Hematopoietic multipotent progenitor cell treated with erythropoietin and hydrocortisone succinate and interleukin-3 and kit ligand, for 8 days (in vitro differentiated cells): ENCODE results near the gene TMEM38B.

Experiments used
- DNase-seq: peaks from one replicate; pipeline ENCODE4 v3.0.0-alpha.2; 2015

The TMEM38B gene

DNA sequence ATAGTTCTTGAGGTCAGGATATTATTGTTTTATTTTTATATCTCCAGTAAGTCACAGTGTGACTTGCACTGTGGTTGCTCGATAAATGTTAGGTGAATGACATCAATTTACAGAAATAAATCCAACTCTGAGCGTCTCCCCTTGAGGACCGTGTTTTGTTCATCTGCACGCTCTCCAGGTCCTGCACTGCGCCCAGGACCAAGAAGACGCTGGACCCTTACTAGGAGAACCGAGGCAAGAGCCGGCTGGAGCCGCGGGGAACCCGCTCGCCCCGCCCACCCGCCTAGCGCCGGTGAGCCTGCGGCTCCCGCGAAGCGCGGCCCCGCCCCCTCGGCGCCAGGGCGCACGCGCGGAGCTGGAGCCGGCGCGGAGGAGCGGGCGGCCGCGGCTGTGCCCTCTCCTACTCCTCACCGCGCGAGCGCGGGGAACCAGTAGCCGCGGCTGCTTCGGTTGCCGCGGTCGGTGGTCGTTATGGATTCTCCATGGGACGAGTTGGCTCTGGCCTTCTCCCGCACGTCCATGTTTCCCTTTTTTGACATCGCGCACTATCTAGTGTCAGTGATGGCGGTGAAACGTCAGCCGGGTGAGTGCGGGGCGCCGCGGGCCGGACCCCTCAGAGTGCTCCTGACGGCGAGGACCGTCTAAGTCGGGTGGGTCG is at the start of gene TMEM38B:
Gene TMEM38B (plus strand): TSS at position 352 of the 658 bp plus-strand sequence. CDS start 120 bp downstream, at position 472.
- peak; percentile 77 for DNase-seq

DNA sequence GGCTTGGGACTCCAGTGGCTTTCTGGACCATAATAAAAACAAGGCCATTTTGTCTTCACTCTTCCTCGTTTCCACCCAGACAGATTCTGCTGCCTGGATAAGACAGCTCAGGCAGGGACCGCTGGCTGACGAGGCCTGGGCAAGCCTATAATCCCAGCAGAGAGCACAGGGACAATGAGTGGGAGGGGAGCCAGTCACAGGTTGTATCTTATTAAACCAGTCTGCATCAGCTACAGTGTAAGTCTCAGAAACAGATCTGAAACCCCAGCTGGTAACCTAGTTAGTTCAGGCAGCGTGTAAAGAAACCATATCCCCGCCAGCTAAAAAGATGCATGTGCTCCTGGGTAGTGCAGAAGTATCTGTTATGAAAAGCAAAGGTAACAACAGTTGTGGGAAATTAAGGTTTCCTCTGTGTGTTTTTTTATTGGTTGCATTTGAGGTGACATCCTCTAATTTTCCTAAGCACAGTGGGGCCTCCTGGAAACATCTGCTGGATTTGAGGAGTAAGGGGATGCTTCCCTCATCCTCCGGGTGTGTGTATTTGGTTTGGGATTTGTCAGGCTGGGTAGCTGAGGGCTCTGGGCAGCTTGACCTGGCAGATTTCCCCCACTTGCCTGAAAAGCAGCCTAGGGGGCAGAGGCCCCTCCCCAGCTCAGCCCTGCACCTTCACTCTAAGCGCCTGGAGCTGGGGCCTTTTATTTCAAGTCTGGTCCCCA is 47.3 kb upstream of the TMEM38B start:
- DNase-seq: no peak

DNA sequence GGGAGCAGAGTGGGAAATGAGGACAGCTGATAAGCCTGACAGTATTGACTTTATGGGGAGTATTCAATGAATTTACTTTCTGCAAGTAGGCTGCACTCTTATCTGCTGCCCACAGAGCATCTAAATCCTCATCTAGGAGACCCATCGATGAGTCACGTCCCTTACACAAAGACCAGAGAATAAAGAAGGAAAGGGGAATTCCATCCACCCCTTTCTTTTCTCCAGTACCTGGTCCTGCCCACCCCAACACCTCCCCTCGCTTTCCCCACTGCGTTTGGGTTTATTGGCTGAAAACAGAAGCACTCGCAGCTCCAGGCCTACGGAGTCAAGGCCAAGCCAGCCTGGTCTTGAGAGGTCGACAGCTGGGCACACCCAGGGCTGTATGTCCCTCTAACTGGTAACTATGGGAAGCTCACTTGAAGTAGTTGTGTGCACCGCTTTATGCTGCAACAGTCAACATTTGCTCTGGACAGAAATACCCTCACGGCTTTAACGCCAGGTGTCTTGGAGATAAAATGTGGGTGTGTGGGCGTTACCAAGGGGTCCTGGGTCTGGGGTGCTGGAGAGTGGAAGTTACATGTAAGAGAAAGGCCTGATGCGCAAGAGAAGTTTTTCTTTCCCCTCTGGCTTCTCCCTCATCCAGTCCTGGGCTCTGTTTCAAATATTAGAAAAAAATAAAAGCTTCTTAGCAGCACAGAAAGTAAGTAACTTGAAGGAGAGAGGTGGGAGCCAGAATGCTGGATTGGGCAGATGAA is 46.6 kb upstream of the TMEM38B start:
- DNase-seq: peak; percentile 37

DNA sequence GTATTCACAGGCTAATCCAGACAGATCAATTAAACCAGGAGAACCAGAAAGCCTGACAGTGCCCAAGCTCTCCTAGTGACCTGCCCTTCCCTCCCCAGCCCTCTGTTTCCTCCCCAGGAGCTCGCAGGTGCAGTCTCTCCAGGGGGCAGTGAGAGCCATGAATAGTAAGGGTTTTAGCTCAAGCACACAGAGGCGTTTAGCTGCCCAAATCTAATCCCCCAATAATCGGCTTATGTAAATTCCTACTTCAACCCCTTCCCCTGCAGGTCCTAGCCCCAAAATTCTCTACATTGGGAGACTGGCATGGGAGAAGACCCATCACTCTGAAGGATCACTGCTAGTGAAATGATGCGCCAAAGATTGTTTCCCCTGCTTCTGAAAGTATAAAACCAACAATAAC is 42.5 kb upstream of the TMEM38B start:
- DNase-seq: no peak

DNA sequence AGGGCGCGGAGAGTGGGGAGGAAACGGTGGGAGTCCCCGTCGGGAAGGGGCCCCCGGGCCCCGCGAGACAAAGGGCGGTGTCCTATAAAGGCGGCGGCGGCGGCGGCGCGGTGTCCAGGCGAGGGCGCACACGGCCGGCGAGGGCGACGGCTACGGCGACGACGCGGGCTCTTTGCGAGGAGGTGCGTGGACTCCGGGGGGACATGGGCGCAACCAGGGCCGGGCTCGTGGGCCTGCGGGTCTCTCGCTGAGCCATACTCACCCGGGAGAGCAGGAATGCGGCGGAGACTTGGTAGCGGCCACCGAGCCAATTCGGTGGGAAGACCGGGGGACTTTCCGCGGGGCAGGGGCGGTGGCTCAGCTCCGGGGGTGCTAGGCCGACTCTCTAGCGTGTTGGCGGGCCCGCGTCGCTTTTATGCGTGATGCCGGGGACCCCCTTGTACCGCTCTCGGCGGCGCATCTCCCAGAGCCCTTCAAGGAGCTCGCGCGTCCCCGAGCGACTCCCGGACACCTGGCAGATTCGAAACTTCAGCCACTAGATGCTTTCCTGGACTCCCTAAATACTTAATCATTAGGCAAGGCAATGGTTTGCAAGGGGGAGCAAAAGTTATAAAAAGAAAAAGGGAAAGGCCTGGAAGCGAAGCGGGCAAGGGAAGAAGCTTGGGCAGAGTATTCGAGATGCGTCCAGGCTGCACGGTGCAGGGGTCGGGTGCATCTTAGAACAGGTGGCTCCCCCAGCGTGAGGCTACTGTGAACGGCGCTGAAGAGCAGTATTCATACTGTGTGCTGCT is 38.0 kb upstream of the TMEM38B start:
- DNase-seq: no peak

- DNase-seq: no peak
Observed at GRCh38 chr9:105658351-105658750, 36.0 kb upstream of the TMEM38B start.

DNA sequence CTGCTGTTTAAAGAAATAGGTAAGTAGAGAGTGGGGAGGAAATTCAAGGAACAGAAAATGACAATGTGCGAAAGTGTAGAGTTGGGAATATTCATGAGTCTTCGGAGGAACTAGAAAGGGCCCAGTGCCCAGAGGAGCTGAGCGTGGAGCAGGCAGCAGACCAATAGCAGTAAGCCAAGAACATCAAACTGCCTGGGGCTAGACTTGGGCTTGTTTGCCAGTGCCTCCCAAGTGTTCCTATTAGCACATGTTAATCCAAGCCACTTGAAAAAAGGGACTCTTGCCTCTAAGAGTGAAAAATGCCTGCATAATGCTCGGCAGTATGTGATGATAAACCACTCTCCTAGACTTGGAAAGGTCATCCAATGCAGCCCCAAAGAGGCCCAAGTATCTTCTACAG is 33.3 kb upstream of the TMEM38B start:
- DNase-seq: no peak

- DNase-seq: no peak
Observed at GRCh38 chr9:105662184-105663104, 31.9 kb upstream of the TMEM38B start, which contains the start of gene TAL2. TSS of gene TAL2 (plus strand) at chr9:105662457. CDS start at chr9:105662497, 40 bp downstream.

DNA sequence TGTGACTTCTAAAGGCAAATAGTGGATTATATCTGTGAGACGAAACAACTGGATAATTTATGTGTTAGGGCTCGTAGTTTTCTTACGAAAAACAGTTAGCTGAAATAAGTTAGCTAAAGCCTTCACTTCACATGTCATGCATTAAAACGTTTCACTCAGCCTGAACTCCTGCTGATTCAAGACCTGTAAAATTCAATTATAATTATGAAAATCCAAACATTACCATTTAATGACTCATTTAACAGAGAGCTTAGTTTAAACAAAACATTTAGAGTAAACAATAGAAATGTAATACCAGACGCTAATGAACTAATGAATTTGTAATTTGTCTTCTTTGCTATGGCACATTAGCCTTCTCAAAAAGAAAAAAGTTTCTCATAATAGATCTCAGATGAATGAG is 30.4 kb upstream of the TMEM38B start:
- DNase-seq: no peak

GRCh38 chr9:105667867-105668266 is 26.5 kb upstream of the TMEM38B start:
- no peak for DNase-seq

GRCh38 chr9:105670315-105670714 is 24.0 kb upstream of the TMEM38B start:
- DNase-seq: no peak

DNA sequence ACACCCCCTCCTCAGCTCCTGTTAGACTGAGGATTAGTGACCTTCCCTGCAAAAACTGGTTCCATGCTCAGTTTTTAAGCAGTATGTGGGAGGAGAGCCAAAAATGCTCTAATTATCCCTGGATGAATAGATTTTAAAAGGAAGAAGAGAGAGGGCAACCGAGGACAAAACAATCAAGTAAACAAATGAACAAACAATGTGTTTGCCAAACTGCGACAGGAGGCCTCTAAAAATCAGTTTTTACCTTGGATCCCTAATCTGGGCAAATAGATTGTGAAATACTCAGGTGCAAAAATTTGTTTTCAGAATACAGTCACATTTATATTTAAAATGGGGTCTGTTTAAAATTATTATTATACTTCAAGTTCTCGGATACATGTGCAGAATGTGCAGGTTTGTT is 23.6 kb upstream of the TMEM38B start:
- no peak for DNase-seq

DNA sequence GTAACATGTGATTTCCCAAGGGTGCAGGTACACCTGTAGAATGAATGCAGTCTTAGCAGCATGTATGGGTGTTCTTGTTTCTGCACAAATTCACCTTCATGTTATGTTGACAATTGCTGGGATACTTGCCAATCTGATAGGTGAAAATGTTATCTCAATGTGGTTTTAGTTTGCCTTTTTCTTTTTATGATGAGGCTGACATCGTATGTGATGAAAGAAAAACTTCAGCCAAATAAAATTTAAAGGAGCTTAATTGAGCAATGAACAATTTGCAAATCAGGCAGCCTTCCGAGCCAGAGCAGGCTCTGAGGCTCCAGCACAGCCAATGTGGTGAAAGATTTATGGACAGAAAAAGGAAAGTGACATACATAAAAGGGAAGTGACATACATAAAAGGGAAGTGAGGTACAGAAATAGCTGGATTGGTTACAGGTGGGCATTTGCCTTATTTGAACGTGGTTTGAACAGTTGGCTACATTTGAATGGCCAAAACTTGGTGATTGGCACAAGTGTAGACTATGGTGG is 21.6 kb upstream of the TMEM38B start:
- no peak for DNase-seq

- no peak for DNase-seq
Observed at GRCh38 chr9:105673850-105674387, 20.4 kb upstream of the TMEM38B start.

DNA sequence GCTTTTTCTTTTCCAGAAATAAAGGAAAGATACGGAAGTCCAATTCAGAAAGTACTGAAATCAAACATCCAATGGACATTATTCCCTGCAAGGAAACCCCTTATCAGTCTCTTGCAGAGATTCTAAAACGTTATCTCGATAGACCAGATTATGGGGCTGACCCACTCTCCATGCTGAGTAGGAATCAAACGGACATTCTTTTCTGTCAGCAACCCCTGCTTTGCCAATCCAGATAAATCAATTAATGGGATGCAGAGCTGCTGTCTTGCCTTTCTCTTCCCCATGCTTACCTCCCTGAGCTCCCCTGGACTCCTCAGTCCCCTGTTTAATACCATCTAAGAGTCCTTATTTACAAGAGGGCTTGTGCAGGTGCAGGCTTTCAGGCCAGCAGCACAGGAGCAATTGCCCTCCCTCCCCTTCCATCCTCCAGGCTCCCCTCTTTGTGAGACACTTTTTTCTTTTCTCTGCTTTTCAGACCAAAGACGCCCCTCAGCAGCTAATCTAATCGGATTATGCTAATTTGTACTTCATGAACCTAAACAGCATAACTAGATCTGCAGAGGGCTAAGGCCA is 17.9 kb upstream of the TMEM38B start:
- DNase-seq: peak; percentile 27

- DNase-seq: no peak
Observed at GRCh38 chr9:105678163-105678562, 16.2 kb upstream of the TMEM38B start.

DNA sequence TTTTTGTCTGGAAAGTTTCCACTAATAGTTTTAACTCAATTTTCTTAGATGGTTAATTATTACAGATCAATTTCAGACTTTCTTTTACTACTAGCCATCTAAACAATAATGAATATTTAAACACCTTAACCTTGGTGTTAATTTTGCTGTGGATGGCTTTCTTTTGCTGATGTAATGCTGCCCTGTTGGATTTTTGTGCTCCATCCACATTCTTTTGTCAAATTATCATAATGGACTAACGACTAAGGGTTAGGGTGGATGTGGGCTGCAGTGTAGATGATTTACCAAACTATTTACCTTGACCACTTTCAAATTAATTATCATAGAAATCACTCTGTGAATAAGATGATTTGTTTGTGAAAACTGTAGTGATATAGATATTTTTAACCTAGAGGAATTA is 15.6 kb upstream of the TMEM38B start:
- DNase-seq: no peak

DNA sequence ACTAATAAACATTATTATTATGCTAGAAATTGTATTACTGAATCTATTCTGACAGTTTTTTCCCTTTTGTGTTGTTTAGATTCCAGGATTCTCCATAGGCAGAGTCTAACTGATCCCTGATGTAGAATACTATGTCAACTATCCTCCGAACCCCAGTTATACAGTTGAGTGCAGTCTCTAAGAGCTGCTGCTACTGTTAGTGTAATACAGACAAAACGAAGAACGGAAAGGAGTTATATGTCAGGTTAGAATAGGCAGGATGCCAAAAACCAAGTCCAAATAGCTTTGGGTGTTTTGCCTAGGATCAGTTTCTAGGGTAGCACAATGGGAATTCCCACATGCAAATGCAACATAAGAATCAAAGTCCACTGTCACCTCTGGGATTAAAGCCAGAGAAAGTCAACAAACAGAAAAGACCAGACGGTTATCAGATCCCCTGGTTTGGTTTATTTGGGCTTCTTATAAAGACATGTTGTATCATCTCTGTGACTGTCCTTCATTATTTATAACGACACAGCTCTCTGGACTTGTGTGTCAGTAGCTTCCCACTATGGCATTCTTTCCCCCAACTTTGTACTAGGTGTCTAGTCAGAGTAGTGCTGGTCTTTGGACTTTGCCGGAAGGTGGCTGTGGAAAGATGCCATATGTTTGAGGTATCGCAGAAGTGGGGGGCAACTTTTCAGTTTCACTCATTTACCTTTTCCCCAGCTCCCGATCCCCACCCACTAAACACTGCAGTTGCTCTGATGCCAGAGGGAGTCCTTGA is 14.9 kb upstream of the TMEM38B start:
- DNase-seq: no peak

- DNase-seq: no peak
Observed at GRCh38 chr9:105681313-105681712, 13.0 kb upstream of the TMEM38B start.

- DNase-seq: no peak
Observed at GRCh38 chr9:105681724-105682123, 12.6 kb upstream of the TMEM38B start.
